Measurements from ENCODE around the gene CXorf65.

The CXorf65 gene

GRCh38 chrX:71105628-71106027, 912 bp downstream of the CXorf65 start:
- DNase-seq = no peak

- DNase-seq = no peak
Observed at GRCh38 chrX:71103110-71103983, 3.2 kb downstream of the CXorf65 start.

- no peak for DNase-seq
Observed at GRCh38 chrX:71102292-71102691, 4.2 kb downstream of the CXorf65 start.

GRCh38 chrX:71100581-71101505, 5.7 kb downstream of the CXorf65 start:
- DNase-seq = no peak

GRCh38 chrX:71099736-71100135, 6.8 kb downstream of the CXorf65 start:
- DNase-seq = no peak

- DNase-seq = no peak
Observed at GRCh38 chrX:71098951-71099506, 7.5 kb downstream of the CXorf65 start.

- peak; percentile 20 for DNase-seq
Observed at GRCh38 chrX:71098302-71098701, 8.2 kb downstream of the CXorf65 start.

- DNase-seq = no peak
Observed at GRCh38 chrX:71096760-71097032, 9.8 kb downstream of the CXorf65 start.

- no peak for DNase-seq
Observed at GRCh38 chrX:71095981-71096759, 10.4 kb downstream of the CXorf65 start.

DNA sequence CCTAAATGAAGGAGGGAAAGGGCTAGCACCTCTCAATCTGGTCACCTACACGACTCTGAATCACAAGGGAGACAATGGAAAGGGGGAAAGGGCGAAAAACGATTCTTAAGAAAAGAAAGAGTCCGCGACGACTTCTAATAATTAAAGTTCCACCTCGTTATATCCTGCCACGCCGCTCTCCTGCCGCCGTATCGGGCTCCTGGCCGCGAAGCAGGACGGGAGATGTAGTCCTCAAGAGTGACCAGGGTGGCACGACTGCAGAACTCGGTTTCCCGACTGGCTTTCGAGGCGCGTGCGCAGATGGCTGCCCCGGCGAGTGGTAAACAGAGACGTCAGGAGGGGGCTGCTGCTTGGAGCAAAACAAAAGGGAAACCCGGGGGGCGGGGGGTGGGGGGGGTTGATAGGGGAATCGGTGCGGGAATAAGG, 11.0 kb downstream of the CXorf65 start, which contains the start of gene FOXO4:
Gene FOXO4, plus strand, starts transcription at position 297 of the 426 bp plus-strand sequence. CDS start 678 bp downstream, outside the sequence.
- peak; percentile 68 for DNase-seq

GRCh38 chrX:71095033-71095432, 11.5 kb downstream of the CXorf65 start:
- DNase-seq = no peak

GRCh38 chrX:71091263-71091662, 15.3 kb downstream of the CXorf65 start:
- DNase-seq = no peak

DNA sequence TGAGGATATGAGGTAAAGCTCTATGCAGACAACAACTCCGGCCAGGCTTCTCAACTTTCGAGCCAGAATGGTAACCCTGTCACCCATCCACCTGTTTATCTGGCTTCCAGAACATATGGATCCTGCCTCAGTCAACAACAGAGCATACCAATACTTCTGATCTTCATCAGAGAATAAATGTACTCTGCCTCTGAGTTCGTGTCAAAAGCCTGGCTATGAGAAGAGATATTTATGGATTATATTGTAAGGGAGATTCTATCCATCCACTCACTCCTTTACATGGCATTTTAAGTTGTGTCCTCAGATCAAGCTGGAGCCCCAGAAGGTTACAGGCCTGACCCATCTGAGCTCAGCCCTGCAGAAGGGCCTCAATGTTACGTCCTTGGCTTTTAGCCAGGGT, 20.6 kb downstream of the CXorf65 start:
- DNase-seq = no peak

DNA sequence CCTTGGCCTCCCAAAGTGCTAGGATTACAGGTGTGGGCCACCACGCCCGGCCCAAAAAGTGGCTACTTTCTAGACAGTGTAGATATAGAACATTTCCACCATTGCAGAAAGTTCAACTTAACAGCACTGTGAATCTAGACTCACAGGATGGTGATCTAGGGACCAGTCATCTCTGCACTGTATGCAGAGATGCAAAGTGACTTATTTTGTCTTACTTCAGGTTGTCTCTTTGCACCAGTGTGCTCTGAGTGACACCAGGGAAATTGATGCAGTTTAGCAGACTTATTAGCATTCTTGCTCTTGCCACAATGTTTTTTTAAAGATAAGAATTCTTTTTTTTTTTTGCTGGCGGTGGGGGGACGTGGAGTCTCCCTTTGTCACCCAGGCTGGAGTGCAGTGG, 23.7 kb downstream of the CXorf65 start:
- DNase-seq = no peak

DNA sequence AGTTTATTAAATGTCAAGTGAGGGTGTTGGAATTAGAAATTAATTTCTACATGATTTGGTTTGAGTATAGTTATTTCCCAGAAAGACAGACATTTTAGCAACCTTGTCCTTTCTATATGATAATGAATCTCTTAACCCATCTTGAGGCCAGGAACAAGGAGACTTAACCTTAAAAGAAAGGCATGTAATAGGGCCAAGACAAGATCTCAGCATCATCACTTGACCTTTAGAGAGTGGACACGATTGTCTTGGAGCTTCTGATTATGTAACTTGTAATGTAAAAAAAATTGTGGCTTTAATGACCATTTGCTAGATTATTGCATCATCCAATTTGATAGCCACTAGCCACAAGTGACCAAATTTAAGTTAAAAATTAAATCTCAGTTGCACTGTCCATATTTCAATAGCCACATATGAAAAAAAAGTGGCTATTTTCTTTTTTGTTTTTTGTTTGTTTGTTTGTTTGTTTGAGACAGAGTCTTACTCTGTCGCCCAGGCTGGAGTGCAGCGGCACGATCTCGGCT, 24.4 kb downstream of the CXorf65 start:
- no peak for DNase-seq

GRCh38 chrX:71081330-71082123, 25.0 kb downstream of the CXorf65 start:
- no peak for DNase-seq

DNA sequence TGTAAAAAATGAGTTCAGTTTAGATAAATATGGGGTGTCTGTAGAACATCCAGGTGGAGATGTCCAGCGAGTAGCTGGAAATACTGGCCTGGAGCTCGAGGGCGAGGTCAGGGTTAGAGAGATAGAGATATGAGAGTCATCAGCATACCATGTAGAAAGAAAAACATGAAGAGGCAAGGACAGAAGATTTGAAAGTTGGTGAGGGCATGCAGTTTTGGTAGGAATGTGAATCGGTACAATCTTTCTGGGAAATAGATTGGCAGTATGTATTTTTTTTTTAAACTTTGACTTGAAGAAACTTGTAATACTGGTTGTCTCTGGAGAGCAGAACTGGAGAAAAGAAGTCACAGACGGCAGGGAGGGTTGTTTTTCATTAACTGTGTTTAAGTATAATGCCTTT, 36.0 kb downstream of the CXorf65 start:
- no peak for DNase-seq

- DNase-seq = peak; percentile 85
Observed at GRCh38 chrX:71068044-71068918, 38.3 kb downstream of the CXorf65 start, which contains the start of gene SNX12. TSS of gene SNX12 (minus strand) at chrX:71068334. CDS start at chrX:71068306, 28 bp downstream.

DNA sequence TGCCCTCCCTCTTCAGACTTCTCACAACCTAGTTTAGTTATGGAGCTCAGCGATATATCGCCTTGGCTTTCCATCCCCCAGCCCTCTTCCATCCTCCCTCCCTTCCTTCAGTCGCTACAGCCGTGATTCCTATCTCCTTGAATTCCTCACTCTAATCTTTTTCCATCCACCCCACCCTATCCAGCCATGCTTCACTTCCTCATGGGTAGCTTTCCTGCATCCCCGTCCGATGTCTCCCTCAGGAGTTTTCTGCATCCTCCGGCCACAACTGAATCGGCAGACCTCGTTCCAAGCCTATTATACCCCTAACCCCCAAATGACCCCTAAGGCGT, 38.9 kb downstream of the CXorf65 start:
- DNase-seq = no peak

DNA sequence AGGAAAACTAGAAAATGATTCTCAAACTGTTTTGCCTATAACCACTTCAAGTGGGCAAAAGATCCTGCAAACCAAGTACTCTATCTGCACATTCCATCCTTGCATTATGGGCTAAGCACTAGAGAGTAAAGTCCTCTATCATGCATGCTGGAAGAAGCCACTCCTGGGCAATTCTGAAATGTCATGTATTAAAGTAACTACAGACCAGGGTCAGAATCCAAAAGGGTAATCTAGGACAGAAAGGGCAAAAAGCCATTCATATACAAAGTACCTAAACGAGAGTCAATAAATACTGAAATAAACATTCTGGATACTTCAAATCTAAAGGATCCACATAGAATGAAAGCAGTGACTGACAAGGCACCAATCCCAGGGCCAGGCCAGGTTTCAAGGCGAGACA, 39.5 kb downstream of the CXorf65 start:
- DNase-seq = no peak

- no peak for DNase-seq
Observed at GRCh38 chrX:71060127-71060526, 46.4 kb downstream of the CXorf65 start.
